ENCODE results near the gene DTYMK. TPM values are rescaled to one million over a fixed set of nuclear protein-coding genes. Genes with fewer than 3 reads are reported as not detected.
A peak's percentile ranks its signal among the peaks of the same experiment; 100 is the strongest.

DTYMK gene
- total and polyA plus RNA-seq, 10 of the 15 experiments (the other 5 are each of a cell fraction or from before 2014, with no cell fraction given) = 7.0 to 220 (median 59.3) TPM

- 0 out of 2 replicates have a peak, but pooled peaks have one; percentile 25 for TF ChIP-seq ZBTB11 (CRISPR knock-in tag; IDR thresholded peaks at IDR 0.05)
These were observed 15.0 kb upstream of the DTYMK start, which contains the start of gene ING5 (continued) for GRCh38 chr2:241701399-241702154.

GRCh38 chr2:241701149-241701398, 14.5 kb upstream of the DTYMK start:
- H3K27me3 ChIP-seq (replicated peaks in 1 of 2; ENCODE audit: control insufficient read depth in 2 of 2, insufficient read depth in 2 of 2, low read length in 1 of 2) = no peaks in the 10 kb centered on the region
- CTCF ChIA-PET = interaction anchor here (0.7 to 3.5 kb wide), 4 partner anchors 13 to 891 kb away, joined by 3 to 18 read pairs (median 7); no protein-coding TSS in a partner anchor
- RAD21 ChIA-PET (ENCODE audit: unreplicated experiment) = interaction anchor here (1.0 to 2.9 kb wide), 4 partner anchors 13 to 168 kb away, joined by 3 to 18 read pairs (median 6); partner anchors contain the start of gene DTYMK
- SMC1A ChIA-PET (ENCODE audit: uncharacterized antibody, unreplicated experiment) = interaction anchor here (1.4 to 1.6 kb wide), 2 partner anchors 21 to 176 kb away, joined by 3 to 4 read pairs; no protein-coding TSS in a partner anchor
- H2AFZ ChIP-seq (ENCODE audit: control insufficient read depth, low read depth, low read length) = no peak overlapping the region; the same call in 1 of the 2 replicates
- ATAC-seq (no peak), DNase-seq (ENCODE audit: low read depth, low spot score) (peak; percentile 51), FAIRE-seq (peak; percentile 65)
- peak overlapping the region; percentile 69 for H3K4me3 ChIP-seq
- H3K9me3 ChIP-seq (replicated peaks; ENCODE audit: control insufficient read depth, insufficient read depth, low read length) = peaks cover 3% of the 10 kb centered on the region; the same call in 1 of the 3 replicates
- H3K9ac ChIP-seq (ENCODE audit: control insufficient read depth, insufficient read depth, low read length) = peak overlapping the region; percentile 79
- in situ Hi-C loops (cut with MboI) = loop anchor here (5.0 kb wide), 1 partner anchor 176 kb away; no protein-coding TSS in a partner anchor
- 0 out of 2 replicates have a peak, but pooled peaks cover 6% of the 10 kb centered on the region for H3K4me1 ChIP-seq (ENCODE audit: control insufficient read depth, insufficient read depth, low read length)
- intact Hi-C loops (cut with micrococcal nuclease; ENCODE audit: unreplicated experiment) = loop anchor here (1.0 kb wide), 2 partner anchors 14 to 180 kb away; no protein-coding TSS in a partner anchor
- H3K4me2 ChIP-seq (ENCODE audit: control insufficient read depth, insufficient read depth) = peak overlapping the region; percentile 79
- BruUV-seq (replicated peaks) = no TSS peak
- no peaks in the 10 kb centered on the region for H4K20me1 ChIP-seq (ENCODE audit: control insufficient read depth, insufficient read depth)
- peaks cover 14% of the 10 kb centered on the region for H3K79me2 ChIP-seq (ENCODE audit: control insufficient read depth, insufficient read depth, low read length)
- WGBS (ENCODE audit: insufficient coverage, insufficient replicate concordance, low lambda C conversion rate, missing lambda C conversion rate) = 1% methylated on average over 17 of the region's 17 CpGs
- peak overlapping the region; percentile 89 for H3K27ac ChIP-seq (ENCODE audit: control insufficient read depth, insufficient read depth)
- peaks cover 5% of the 10 kb centered on the region in 2 experiments; a peak in 3 of 4 replicates for H3K36me3 ChIP-seq (ENCODE audit: control insufficient read depth in 2 of 2, insufficient read depth in 2 of 2, low read length in 1 of 2)
- POLR2A ChIA-PET = interaction anchor here (1.4 to 2.6 kb wide), 3 partner anchors 33 to 157 kb away, joined by 3 to 19 read pairs (median 5); partner anchors contain the start of genes D2HGDH and PDCD1
- no peak for TF ChIP-seq ZZZ3 (IDR thresholded peaks at IDR 0.05; ENCODE audit: control insufficient read depth, insufficient read length, low read depth)
- peak; percentile 97 to 99 for TF ChIP-seq BHLHE40 (IDR thresholded peaks at IDR 0.05; ENCODE audit: borderline replicate concordance in 1 of 2, low read depth in 2 of 2, low read length in 1 of 2)
- 0 out of 2 replicates have a peak, but pooled peaks have one; percentile 27 for TF ChIP-seq MLLT1 (IDR thresholded peaks at IDR 0.05)
- 0 out of 2 replicates have a peak, but pooled peaks have one; percentile 3 for TF ChIP-seq POLR2AphosphoS5 (IDR thresholded peaks at IDR 0.05; ENCODE audit: low read length)
- TF ChIP-seq IKZF1 (conservative IDR thresholded peaks at IDR 0.05) = no peak
- TF ChIP-seq EP300 (IDR thresholded peaks at IDR 0.05; ENCODE audit: borderline replicate concordance in 1 of 2, control insufficient read depth in 1 of 2, low read depth in 2 of 2, low read length in 2 of 2) = no peak
- no peak for TF ChIP-seq BRCA1 (IDR thresholded peaks at IDR 0.05; ENCODE audit: low read depth, low read length)
- TF ChIP-seq ZNF384 (IDR thresholded peaks at IDR 0.05; ENCODE audit: borderline replicate concordance, low read depth, low read length) = no peak
- no peak for TF ChIP-seq CEBPB (IDR thresholded peaks at IDR 0.05; ENCODE audit: borderline replicate concordance in 1 of 2, low read depth in 2 of 2, low read length in 2 of 2)
- peak; percentile 49; the same call in 1 of the 2 replicates for TF ChIP-seq HDGF (IDR thresholded peaks at IDR 0.05)
- TF ChIP-seq MYB (IDR thresholded peaks at IDR 0.05; ENCODE audit: borderline replicate concordance, low read depth, low read length) = no peak
- TF ChIP-seq EGR1 (IDR thresholded peaks at IDR 0.05; ENCODE audit: borderline replicate concordance in 1 of 2, low read depth in 2 of 2, low read length in 2 of 2) = no peak
- TF ChIP-seq SPI1 (IDR thresholded peaks at IDR 0.05; ENCODE audit: borderline replicate concordance, insufficient read depth, low read depth, low read length) = no peak

Data from GM12878 (cell line).